IPS-20b (cell line): Measurements from ENCODE around the gene CD19.
A peak's percentile ranks its signal among the peaks of the same experiment; 100 is the strongest.
"Not testable (repeated sequence)": the region's sequence is repeated elsewhere in the genome, so short reads cannot be mapped to it uniquely, and the experiment has no call there.

Experiments
- H3K27ac ChIP-seq: one replicate; pipeline ENCODE4 v1.5.1; 2013; ENCODE audit warnings: low read length
- H3K27me3 ChIP-seq: 2 replicates; pipeline ENCODE4 v1.6.1; 2013; ENCODE audit warnings: mild to moderate bottlenecking, low read length, inconsistent platforms; ENCODE audit not compliant: insufficient read depth
- H3K36me3 ChIP-seq: 2 replicates; pipeline ENCODE4 v1.6.1; 2013; ENCODE audit warnings: low read depth, mild to moderate bottlenecking, inconsistent platforms, low read length, moderate library complexity; ENCODE audit not compliant: insufficient read depth
- H3K4me1 ChIP-seq: 2 replicates; pipeline ENCODE4 v1.6.1; 2013; ENCODE audit warnings: mild to moderate bottlenecking, control low read depth, inconsistent platforms, low read length, moderate library complexity; ENCODE audit not compliant: insufficient read depth
- H3K4me3 ChIP-seq: 2 replicates; pipeline ENCODE4 v1.5.1; 2013; ENCODE audit warnings: mild to moderate bottlenecking, low read length, inconsistent platforms
- H3K9ac ChIP-seq: 2 replicates; pipeline ENCODE4 v1.6.1; 2013; ENCODE audit warnings: low read depth, mild to moderate bottlenecking, inconsistent platforms, low read length, moderate library complexity
- H3K9me3 ChIP-seq: 2 replicates; pipeline ENCODE4 v1.6.1; 2013; ENCODE audit warnings: mild to moderate bottlenecking, low read depth, low read length, inconsistent platforms; ENCODE audit not compliant: insufficient read depth

The CD19 gene

DNA sequence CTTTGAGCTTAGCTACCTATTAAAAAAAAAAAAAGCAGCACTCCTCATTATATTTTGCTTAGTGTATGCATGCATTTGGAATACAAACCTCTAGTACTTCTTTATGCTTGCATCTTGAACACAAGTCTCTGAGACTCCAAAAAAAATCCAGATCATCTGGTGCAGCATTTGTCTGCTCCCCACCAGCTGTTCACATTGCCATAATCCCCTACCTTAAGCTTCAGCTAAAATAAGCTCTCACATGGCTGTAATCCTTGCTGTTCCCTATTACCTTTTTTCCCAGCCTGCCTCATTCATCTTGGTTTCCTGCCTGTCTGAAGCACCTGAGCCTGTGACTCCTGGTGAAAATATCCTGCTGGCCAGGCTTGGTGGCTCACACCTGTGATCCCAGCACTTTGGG, 11.5 kb downstream of the CD19 start:
- Histone ChIP-seq H3K36me3 (no peaks in the 10 kb centered on the region), H3K27ac (no peak overlapping the region), H3K9ac (no peak overlapping the region), H3K4me1 (no peaks in the 10 kb centered on the region), H3K27me3 (no peaks in the 10 kb centered on the region), H3K4me3 (no peak overlapping the region), H3K9me3 (no peaks in the 10 kb centered on the region)

- no peaks in the 10 kb centered on the region for H3K27me3 ChIP-seq
- no peaks in the 10 kb centered on the region for H3K9me3 ChIP-seq
- H3K4me1 ChIP-seq = no peaks in the 10 kb centered on the region
- no peak overlapping the region for H3K4me3 ChIP-seq
- H3K9ac ChIP-seq = no peak overlapping the region
- no peak overlapping the region for H3K27ac ChIP-seq
- no peaks in the 10 kb centered on the region for H3K36me3 ChIP-seq
Observed at GRCh38 chr16:28946681-28947080, 14.9 kb downstream of the CD19 start.

DNA sequence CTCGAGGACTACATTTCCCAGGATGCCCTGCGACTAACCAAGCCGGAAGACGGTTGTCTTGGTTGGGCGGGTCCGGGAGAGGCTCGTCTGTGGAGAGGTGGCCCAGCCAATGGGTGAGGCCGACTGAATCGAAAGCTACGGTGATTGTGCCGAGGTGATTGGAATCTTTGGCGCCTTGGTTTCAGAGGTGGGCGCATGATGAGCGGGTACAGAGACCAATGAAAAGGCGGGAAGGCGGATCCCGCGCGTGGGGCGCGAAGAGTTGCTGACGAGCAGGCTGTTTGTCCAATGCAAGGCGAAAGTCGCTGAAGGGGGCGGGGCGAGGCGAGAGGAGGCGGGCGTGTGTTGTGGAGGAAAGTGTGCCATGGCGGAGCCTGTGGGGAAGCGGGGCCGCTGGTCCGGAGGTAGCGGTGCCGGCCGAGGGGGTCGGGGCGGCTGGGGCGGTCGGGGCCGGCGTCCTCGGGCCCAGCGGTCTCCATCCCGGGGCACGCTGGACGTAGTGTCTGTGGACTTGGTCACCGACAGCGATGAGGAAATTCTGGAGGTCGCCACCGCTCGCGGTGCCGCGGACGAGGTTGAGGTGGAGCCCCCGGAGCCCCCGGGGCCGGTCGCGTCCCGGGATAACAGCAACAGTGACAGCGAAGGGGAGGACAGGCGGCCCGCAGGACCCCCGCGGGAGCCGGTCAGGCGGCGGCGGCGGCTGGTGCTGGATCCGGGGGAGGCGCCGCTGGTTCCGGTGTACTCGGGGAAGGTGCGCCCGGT, 19.1 kb downstream of the CD19 start, which contains the start of gene NFATC2IP:
Gene NFATC2IP (plus strand): TSS at position 290 of the 762 bp plus-strand sequence. CDS start 75 bp downstream, at position 365.
- peaks cover 39% of the 10 kb centered on the region for H3K36me3 ChIP-seq
- H3K27me3 ChIP-seq = no peaks in the 10 kb centered on the region
- H3K4me3 ChIP-seq = peak within 1 kb of the TSS; percentile 93
- no peaks in the 10 kb centered on the region for H3K4me1 ChIP-seq
- no peaks in the 10 kb centered on the region for H3K9me3 ChIP-seq
- no peak within 1 kb of the TSS for H3K27ac ChIP-seq
- H3K9ac ChIP-seq = peak within 1 kb of the TSS; percentile 95

GRCh38 chr16:28951410-28951943, 19.7 kb downstream of the CD19 start:
- Histone ChIP-seq H3K36me3 (peaks cover 46% of the 10 kb centered on the region), H3K4me1 (no peaks in the 10 kb centered on the region), H3K9me3 (no peaks in the 10 kb centered on the region), H3K27ac (no peak overlapping the region), H3K27me3 (no peaks in the 10 kb centered on the region), H3K9ac (peak overlapping the region; percentile 95), H3K4me3 (peak overlapping the region; percentile 93)

DNA sequence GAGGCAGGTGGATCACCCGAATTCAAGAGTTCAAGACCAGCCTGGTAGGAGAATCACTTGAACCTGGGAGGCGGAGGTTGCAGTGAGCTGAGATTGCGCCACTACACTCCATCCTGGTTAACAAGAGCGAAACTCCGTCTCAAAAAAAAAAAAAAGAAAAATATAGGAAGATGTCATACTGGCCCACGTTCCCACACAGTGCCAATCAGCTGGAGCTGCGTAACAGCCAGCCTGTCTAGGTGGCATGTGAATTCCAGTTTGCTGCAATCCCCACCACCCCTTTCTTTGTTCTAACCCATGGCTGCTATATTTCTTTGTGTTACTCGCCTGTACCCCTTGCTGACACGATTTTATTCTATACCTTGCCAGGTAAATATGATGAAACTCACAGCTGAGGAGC, 26.4 kb downstream of the CD19 start:
- Histone ChIP-seq H3K9me3 (no peaks in the 10 kb centered on the region), H3K4me1 (no peaks in the 10 kb centered on the region), H3K27me3 (no peaks in the 10 kb centered on the region), H3K36me3 (peaks cover 90% of the 10 kb centered on the region), H3K9ac (no peak overlapping the region), H3K27ac (no peak overlapping the region), H3K4me3 (no peak overlapping the region)

- Histone ChIP-seq H3K27ac (no peak overlapping the region), H3K9ac (no peak overlapping the region), H3K27me3 (no peaks in the 10 kb centered on the region), H3K4me1 (no peaks in the 10 kb centered on the region), H3K36me3 (peaks cover 90% of the 10 kb centered on the region), H3K4me3 (no peak overlapping the region), H3K9me3 (no peaks in the 10 kb centered on the region)
Observed at GRCh38 chr16:28958836-28959235, 27.1 kb downstream of the CD19 start.

DNA sequence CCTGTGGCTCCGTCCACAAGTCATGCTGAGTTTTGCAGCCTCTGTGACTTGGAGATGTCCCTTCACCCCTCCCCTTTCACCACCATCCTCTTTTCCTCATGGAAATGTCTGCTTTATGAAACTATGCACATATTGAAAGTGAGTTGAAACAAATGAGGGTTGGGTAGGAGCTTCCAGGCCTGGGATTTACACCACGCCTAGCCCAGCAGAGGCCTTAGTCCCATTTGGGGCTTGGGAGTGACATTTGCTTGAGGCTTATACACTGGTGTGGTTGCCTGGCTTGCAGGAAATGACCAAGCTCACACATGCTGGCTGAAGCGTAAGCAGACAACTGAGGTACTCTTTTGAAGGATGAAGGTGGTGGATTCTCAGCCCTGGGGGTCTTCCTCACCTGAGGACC, 32.3 kb downstream of the CD19 start:
- no peak overlapping the region for H3K9ac ChIP-seq
- no peaks in the 10 kb centered on the region for H3K4me1 ChIP-seq
- no peaks in the 10 kb centered on the region for H3K9me3 ChIP-seq
- H3K36me3 ChIP-seq = peaks cover 57% of the 10 kb centered on the region
- H3K27me3 ChIP-seq = no peaks in the 10 kb centered on the region
- H3K4me3 ChIP-seq = no peak overlapping the region
- no peak overlapping the region for H3K27ac ChIP-seq

- Histone ChIP-seq H3K4me3 (no peak overlapping the region), H3K9me3 (no peaks in the 10 kb centered on the region), H3K27me3 (no peaks in the 10 kb centered on the region), H3K36me3 (peaks cover 53% of the 10 kb centered on the region), H3K27ac (no peak overlapping the region), H3K9ac (no peak overlapping the region), H3K4me1 (no peaks in the 10 kb centered on the region)
Observed at GRCh38 chr16:28964496-28964895, 32.7 kb downstream of the CD19 start.

GRCh38 chr16:28967156-28967555, 35.4 kb downstream of the CD19 start:
- H3K36me3 ChIP-seq = peaks cover 31% of the 10 kb centered on the region

GRCh38 chr16:28969696-28970095, 37.9 kb downstream of the CD19 start:
- not testable (repeated sequence) for H3K36me3 ChIP-seq, H3K27me3 ChIP-seq, H3K4me3 ChIP-seq, H3K9ac ChIP-seq, H3K9me3 ChIP-seq, H3K4me1 ChIP-seq, H3K27ac ChIP-seq

More at GRCh38 chr16:28967156-28967555, 35.4 kb downstream of the CD19 start:
- Histone ChIP-seq H3K27ac (no peak overlapping the region), H3K4me1 (no peaks in the 10 kb centered on the region), H3K9me3 (no peaks in the 10 kb centered on the region), H3K4me3 (no peak overlapping the region), H3K27me3 (no peaks in the 10 kb centered on the region), H3K9ac (no peak overlapping the region)

GRCh38 chr16:28974007-28974436, 42.3 kb downstream of the CD19 start:
- Histone ChIP-seq H3K36me3 (no peaks in the 10 kb centered on the region), H3K27me3 (no peaks in the 10 kb centered on the region), H3K27ac (peak overlapping the region; percentile 7), H3K9me3 (no peaks in the 10 kb centered on the region), H3K4me1 (no peaks in the 10 kb centered on the region), H3K9ac (peak overlapping the region; percentile 83; the same call in 1 of the 2 replicates), H3K4me3 (peak overlapping the region; percentile 78)
